SK-N-DZ (cell line): ENCODE results near the gene SMARCD3. TPM values are rescaled to one million over a fixed set of nuclear protein-coding genes. Genes with fewer than 3 reads are reported as not detected.
A peak's percentile ranks its signal among the peaks of the same experiment; 100 is the strongest.

ENCODE experiments used
- DNase-seq: peaks from one replicate; pipeline ENCODE4 v3.0.0-alpha.2; 2015; ENCODE audit warnings: low spot score
- polyA plus RNA-seq, 2 experiments: library from polyadenylated mRNA; depleted of rRNA; stranded (reverse); fragments of >200 nt; gene quantifications; 2 replicates each; pipeline ENCODE4 v1.2.3, GENCODE V29; 2014

SMARCD3 gene
- 4.1 and 7.2 TPM in 2 replicates for polyA plus RNA-seq (2014; cell fraction: cytosol; rRNA removed)
- polyA plus RNA-seq (2014; cell fraction: nucleus; rRNA removed), result 26.6 and 29.5 TPM in 2 replicates

GRCh38 chr7:151248346-151249033 is at the start of gene SMARCD3:
Gene SMARCD3 (minus strand): TSS chr7:151248694. CDS start chr7:151248562, 132 bp downstream.
- peak; percentile 62 for DNase-seq

- DNase-seq, result no peak
Measured at GRCh38 chr7:151296202-151296992, 47.9 kb upstream of the SMARCD3 start.

GRCh38 chr7:151292850-151293249 is 44.4 kb upstream of the SMARCD3 start:
- no peak for DNase-seq

GRCh38 chr7:151291206-151291605 is 42.7 kb upstream of the SMARCD3 start:
- DNase-seq, result no peak

- no peak for DNase-seq
Measured at GRCh38 chr7:151290355-151290760, 41.9 kb upstream of the SMARCD3 start.

GRCh38 chr7:151289891-151290290 is 41.4 kb upstream of the SMARCD3 start:
- no peak for DNase-seq

GRCh38 chr7:151286148-151286547 is 37.7 kb upstream of the SMARCD3 start:
- no peak for DNase-seq

- DNase-seq, result no peak
Measured at GRCh38 chr7:151283302-151283701, 34.8 kb upstream of the SMARCD3 start.

GRCh38 chr7:151282111-151282510 is 33.6 kb upstream of the SMARCD3 start:
- DNase-seq, result no peak

GRCh38 chr7:151281686-151282085 is 33.2 kb upstream of the SMARCD3 start:
- no peak for DNase-seq

- no peak for DNase-seq
Measured at GRCh38 chr7:151280388-151281019, 32.0 kb upstream of the SMARCD3 start.

- no peak for DNase-seq
Measured at GRCh38 chr7:151279868-151280267, 31.4 kb upstream of the SMARCD3 start.

GRCh38 chr7:151278949-151279348 is 30.5 kb upstream of the SMARCD3 start:
- DNase-seq, result no peak

GRCh38 chr7:151277631-151278030 is 29.1 kb upstream of the SMARCD3 start:
- no peak for DNase-seq

- peak; percentile 70 for DNase-seq
Measured at GRCh38 chr7:151276666-151277590, 28.4 kb upstream of the SMARCD3 start.

GRCh38 chr7:151275813-151276577 is 27.5 kb upstream of the SMARCD3 start:
- no peak for DNase-seq

- no peak for DNase-seq
Measured at GRCh38 chr7:151274936-151275812, 26.7 kb upstream of the SMARCD3 start.

GRCh38 chr7:151274396-151274795 is 25.9 kb upstream of the SMARCD3 start:
- DNase-seq, result no peak

GRCh38 chr7:151273651-151274390 is 25.3 kb upstream of the SMARCD3 start:
- DNase-seq, result no peak
